GM12878 (cell line): ENCODE measurements around the gene OPCML. TPM values are rescaled to one million over a fixed set of nuclear protein-coding genes. Genes with fewer than 3 reads are reported as not detected.

ENCODE experiments used
- ATAC-seq: fragments of 200-7000 bp; cut with Tn5 transposase; 3 replicates; pipeline ENCODE4 v1.9.1; 2020; ENCODE audit warnings: mild to moderate bottlenecking, moderate library complexity
- BruUV-seq: library from RNA; stranded (reverse); fragments of 400-500 nt; replicated peaks from 2 replicates; lab custom pipeline; 2021; lab: Mats Ljungman, UMichigan
- CTCF ChIA-PET: fragments of 300-600 bp; sonication (Branson Sonifier 250); formaldehyde crosslinking; extraction: SDS; loops from one replicate; lab custom pipeline; 2021; ENCODE audit warnings: inconsistent platforms; lab: Yijun Ruan, JAX
- POLR2A ChIA-PET: fragments of 350-600 bp; formaldehyde crosslinking; extraction: SDS; loops from one replicate; lab custom pipeline; 2021; ENCODE audit warnings: inconsistent platforms; lab: Charles Lee
- RAD21 ChIA-PET: fragments of 300-600 bp; sonication (Branson Sonifier 250); formaldehyde crosslinking; loops from one replicate; lab custom pipeline; 2023; ENCODE audit warnings: antibody characterized with exemption; ENCODE audit not compliant: unreplicated experiment; lab: Charles Lee
- SMC1A ChIA-PET: fragments of 300-600 bp; sonication (Branson Sonifier 250); formaldehyde crosslinking; loops from one replicate; lab custom pipeline; 2023; ENCODE audit not compliant: unreplicated experiment, uncharacterized antibody; lab: Charles Lee
- DNase-seq: peaks from one replicate; pipeline ENCODE4 v3.0.0-alpha.2; 2011; ENCODE audit warnings: low read depth, low spot score
- FAIRE-seq: peaks from 3 replicates; lab custom pipeline; 2011; peaks lifted over from hg19 to GRCh38; lab: Jason Lieb, UNC
- H2AFZ ChIP-seq: 2 replicates; pipeline ENCODE4 v1.6.0; 2011; ENCODE audit warnings: low read depth, low read length, control low read depth; ENCODE audit not compliant: control insufficient read depth
- H3K27ac ChIP-seq: 2 replicates; pipeline ENCODE4 v1.5.1; 2011; ENCODE audit warnings: control low read depth; ENCODE audit not compliant: control insufficient read depth, insufficient read depth
- H3K27me3 ChIP-seq, 2 experiments: replicated peaks in 1 of 2; 2 replicates each; pipeline versions ENCODE4 v1.6.0 to v1.6.1; 2011; ENCODE audit warnings: low read length in 1 of 2; ENCODE audit not compliant: control insufficient read depth in 2 of 2, insufficient read depth in 2 of 2
- H3K36me3 ChIP-seq, 2 experiments: 2 replicates each; pipeline ENCODE4 v1.5.1; 2011; ENCODE audit warnings: low read length in 1 of 2; ENCODE audit not compliant: control insufficient read depth in 2 of 2, insufficient read depth in 2 of 2
- H3K4me1 ChIP-seq: 2 replicates; pipeline ENCODE4 v1.6.1; 2011; ENCODE audit warnings: mild to moderate bottlenecking, low read length, moderate library complexity, mixed read lengths; ENCODE audit not compliant: control insufficient read depth, insufficient read depth
- H3K4me2 ChIP-seq: 2 replicates; pipeline ENCODE4 v1.6.0; 2011; ENCODE audit warnings: control low read depth; ENCODE audit not compliant: control insufficient read depth, insufficient read depth
- H3K4me3 ChIP-seq: fragments of 200-600 bp; sonication (generic); 2 replicates; pipeline ENCODE4 v1.5.1; 2016
- H3K79me2 ChIP-seq: 2 replicates; pipeline ENCODE4 v1.6.0; 2011; ENCODE audit warnings: low read length; ENCODE audit not compliant: control insufficient read depth, insufficient read depth
- H3K9ac ChIP-seq: 2 replicates; pipeline ENCODE4 v1.8.0; 2011; ENCODE audit warnings: low read length, control low read depth, mixed read lengths; ENCODE audit not compliant: control insufficient read depth, insufficient read depth
- H3K9me3 ChIP-seq: replicated peaks from 3 replicates; pipeline ENCODE4 v1.5.1; 2011; ENCODE audit warnings: mild to moderate bottlenecking, low read length; ENCODE audit not compliant: control insufficient read depth, insufficient read depth
- H4K20me1 ChIP-seq: 2 replicates; pipeline ENCODE4 v1.6.0; 2011; ENCODE audit not compliant: control insufficient read depth, insufficient read depth
- ATF3 ChIP-seq: IDR thresholded peaks from 2 replicates; pipeline ENCODE4 v1.6.1; 2011; ENCODE audit warnings: low read depth, mild to moderate bottlenecking, low read length, moderate library complexity, borderline replicate concordance; ENCODE audit errors: extremely low read depth
- CBX5 ChIP-seq: sonication (generic); IDR thresholded peaks from 2 replicates; pipeline ENCODE4 v1.6.1; 2016; ENCODE audit warnings: low read depth, moderate library complexity, mild to moderate bottlenecking, inconsistent platforms
- JUNB ChIP-seq: IDR thresholded peaks from 2 replicates; pipeline ENCODE4 v1.6.1; 2016; ENCODE audit warnings: antibody characterized with exemption, mild to moderate bottlenecking
- RAD21 ChIP-seq: IDR thresholded peaks from 2 replicates; pipeline ENCODE4 v1.6.1; 2011; ENCODE audit warnings: mild to moderate bottlenecking, low read depth, low read length, moderate library complexity; ENCODE audit not compliant: insufficient read depth
- SREBF2 ChIP-seq: IDR thresholded peaks from 2 replicates; pipeline ENCODE4 v1.6.1; 2012; ENCODE audit warnings: mild to moderate bottlenecking, low read length
- ZBTB40 ChIP-seq: fragments of 450-650 bp; IDR thresholded peaks from 2 replicates; pipeline ENCODE4 v1.6.1; 2016; ENCODE audit warnings: mild to moderate bottlenecking, moderate library complexity, borderline replicate concordance
- WGBS: methylation state at CpG from one replicate; pipeline ENCODE4 v1.1.6; 2016; ENCODE audit warnings: low lambda C conversion rate; ENCODE audit not compliant: insufficient replicate concordance, insufficient coverage; ENCODE audit errors: missing lambda C conversion rate; 5-methylcytosine and 5-hydroxymethylcytosine counted together
- in situ Hi-C: fragments of 300-500 bp; cut with MboI; formaldehyde crosslinking; loops from 9 replicates; pipeline ENCODE4 v1.14.3; 2018; ENCODE audit warnings: mixed read lengths
- intact Hi-C: fragments of 100-400 bp; cut with micrococcal nuclease; formaldehyde crosslinking; loops from one replicate; pipeline ENCODE4 v1.14.2; 2022; ENCODE audit not compliant: unreplicated experiment
- polyA plus RNA-seq, 11 experiments: library from polyadenylated mRNA; depleted of rRNA in 4 of 11; unstranded in 6 of 11; stranded (reverse) in 5 of 11; fragments of >200 nt; fragmentation: Nextera tagmentation in 4 of 11; fragmentation: Illumina TruSeq in 1 of 11; extraction: Ambion mirVana in 4 of 11; extraction: Trizol in 1 of 11; gene quantifications; 1 replicate in 1 of 11; 2 replicates in 10 of 11; pipeline versions ENCODE4 v1.2.1 to v1.2.3, GENCODE V29; 2011 to 2016; ENCODE audit warnings: inconsistent platforms in 2 of 11, missing spikeins in 2 of 11, low read depth in 1 of 11
- total RNA-seq, 4 experiments: library from RNA; depleted of rRNA in 3 of 4; stranded (reverse); fragments of >200 nt in 3 of 4; fragmentation: Illumina TruSeq in 1 of 4; extraction: Trizol in 1 of 4; gene quantifications; 2 replicates each; pipeline versions ENCODE4 v1.2.1 to v1.2.3, GENCODE V29; 2013 to 2021

OPCML gene
- total and polyA plus RNA-seq, 10 of the 15 experiments (the other 5 are each of a cell fraction or from before 2014, with no cell fraction given), result 0.84 TPM; not detected in 9

- no peaks in the 10 kb centered on the region for H3K79me2 ChIP-seq
- in situ Hi-C loops (no loop called here), intact Hi-C loops (no loop called here)
- H3K4me1 ChIP-seq, result no peaks in the 10 kb centered on the region
- POLR2A ChIA-PET, result no interaction called here
- 41% methylated on average over 17 of the region's 17 CpGs for WGBS
- RAD21 ChIA-PET, result interaction anchor here (1.7 kb wide), 1 partner anchor 22 kb away, joined by 5 read pairs; no protein-coding TSS in a partner anchor
- no peaks in the 10 kb centered on the region for H3K36me3 ChIP-seq
- CTCF ChIA-PET, result interaction anchor here (0.5 to 2.9 kb wide), 5 partner anchors 9 to 29 kb away, joined by 3 to 11 read pairs (median 4); no protein-coding TSS in a partner anchor
- BruUV-seq, result no TSS peak
- ATAC-seq, result no peak
- no peak for FAIRE-seq
- H3K27ac ChIP-seq, result no peak overlapping the region
- H2AFZ ChIP-seq, result no peak overlapping the region
- DNase-seq, result no peak
- H3K27me3 ChIP-seq, result peaks cover 2 to 6% of the 10 kb centered on the region in 2 experiments; a peak in 3 of 4 replicates
- SMC1A ChIA-PET, result interaction anchor here (1.0 kb wide), 1 partner anchor 23 kb away, joined by 4 read pairs; no protein-coding TSS in a partner anchor
- no peak overlapping the region for H3K9ac ChIP-seq
- H3K4me3 ChIP-seq, result no peak overlapping the region
- no peaks in the 10 kb centered on the region for H4K20me1 ChIP-seq
- H3K4me2 ChIP-seq, result no peak overlapping the region
- H3K9me3 ChIP-seq, result no peaks in the 10 kb centered on the region
- TF ChIP-seq CBX5 (no peak), SREBF2 (no peak), ATF3 (no peak), ZBTB40 (no peak), JUNB (no peak), RAD21 (0 out of 2 replicates have a peak, but pooled peaks have one; percentile 14)
Observed at GRCh38 chr11:133156986-133157745, 375.1 kb downstream of the OPCML start.
